Liver (tissue), 9 donors: ENCODE data around the gene PEX11G. TPM values are rescaled to one million over a fixed set of nuclear protein-coding genes. Genes with fewer than 3 reads are reported as not detected.

Experiments used
- DNase-seq: peaks from one replicate; pipeline ENCODE4 v3.0.0-alpha.2; 2017; ENCODE audit warnings: low spot score
- H3K27ac ChIP-seq, 2 donors: one replicate each; pipeline ENCODE4 v1.7.0; 2013; ENCODE audit warnings: inconsistent platforms in 2 of 2, low read length in 2 of 2, control low read depth in 1 of 2, low read depth in 1 of 2, mild to moderate bottlenecking in 1 of 2
- H3K27me3 ChIP-seq, 4 donors: one replicate each; pipeline versions ENCODE4 v1.6.1 to v1.7.0; 2013; ENCODE audit warnings: low read length in 3 of 4, inconsistent platforms in 1 of 4, mild to moderate bottlenecking in 1 of 4, moderate library complexity in 1 of 4; ENCODE audit not compliant: control insufficient read depth in 4 of 4, insufficient read depth in 4 of 4
- H3K36me3 ChIP-seq, 4 donors: one replicate each; pipeline versions ENCODE4 v1.6.1 to v1.7.0; 2013; ENCODE audit warnings: low read length in 3 of 4, mild to moderate bottlenecking in 3 of 4, low read depth in 1 of 4, moderate library complexity in 1 of 4; ENCODE audit not compliant: control insufficient read depth in 4 of 4, insufficient read depth in 3 of 4
- H3K4me1 ChIP-seq, 4 donors: one replicate each; pipeline versions ENCODE4 v1.6.1 to v1.7.0; 2013; ENCODE audit warnings: low read length in 3 of 4, mild to moderate bottlenecking in 3 of 4, moderate library complexity in 1 of 4; ENCODE audit not compliant: control insufficient read depth in 4 of 4, insufficient read depth in 4 of 4
- H3K4me3 ChIP-seq, 3 donors: one replicate each; pipeline versions ENCODE4 v1.6.1 to v1.7.0; 2013; ENCODE audit warnings: low read length in 3 of 3, control low read depth in 1 of 3, low read depth in 1 of 3, mild to moderate bottlenecking in 1 of 3
- H3K9ac ChIP-seq, 2 donors: one replicate each; pipeline ENCODE4 v1.7.0; 2013; ENCODE audit warnings: low read length in 2 of 2, mild to moderate bottlenecking in 2 of 2, moderate library complexity in 2 of 2, control low read depth in 1 of 2, low read depth in 1 of 2
- H3K9me3 ChIP-seq, 4 donors: one replicate each; pipeline versions ENCODE4 v1.6.1 to v1.7.0; 2013; ENCODE audit warnings: low read length in 3 of 4; ENCODE audit not compliant: control insufficient read depth in 4 of 4
- ATF3 ChIP-seq: IDR thresholded peaks from 2 replicates; pipeline ENCODE4 v1.6.1; 2016; ENCODE audit warnings: antibody characterized with exemption
- EGR1 ChIP-seq, 2 donors: IDR thresholded peaks; 2 replicates each; pipeline ENCODE4 v1.6.1; 2016 to 2018; ENCODE audit warnings: antibody characterized with exemption in 2 of 2, low read depth in 2 of 2
- FOXA1 ChIP-seq: IDR thresholded peaks from 2 replicates; pipeline ENCODE4 v1.6.1; 2016; ENCODE audit warnings: antibody characterized with exemption
- FOXA2 ChIP-seq: IDR thresholded peaks from 2 replicates; pipeline ENCODE4 v1.6.1; 2016; ENCODE audit warnings: antibody characterized with exemption
- GABPA ChIP-seq, 2 donors: IDR thresholded peaks in 1 of 2; conservative IDR thresholded peaks in 1 of 2; 2 replicates each; pipeline ENCODE4 v1.6.1; 2016; ENCODE audit warnings: antibody characterized with exemption in 2 of 2, mild to moderate bottlenecking in 1 of 2, moderate library complexity in 1 of 2
- HNF4A ChIP-seq, 2 donors: conservative IDR thresholded peaks; 2 replicates each; pipeline ENCODE4 v1.6.1; 2016; ENCODE audit warnings: antibody characterized with exemption in 2 of 2, mild to moderate bottlenecking in 2 of 2
- HNF4G ChIP-seq: IDR thresholded peaks from 2 replicates; pipeline ENCODE4 v1.6.1; 2016; ENCODE audit warnings: antibody characterized with exemption
- JUND ChIP-seq, 2 donors: IDR thresholded peaks; 2 replicates each; pipeline ENCODE4 v1.6.1; 2016; ENCODE audit warnings: antibody characterized with exemption in 2 of 2
- NR2F2 ChIP-seq: IDR thresholded peaks from 2 replicates; pipeline ENCODE4 v1.6.1; 2016; ENCODE audit warnings: antibody characterized with exemption
- RAD21 ChIP-seq, 2 donors: IDR thresholded peaks; 2 replicates each; pipeline ENCODE4 v1.6.1; 2016; ENCODE audit warnings: antibody characterized with exemption in 2 of 2, mild to moderate bottlenecking in 2 of 2
- RXRA ChIP-seq, 2 donors: IDR thresholded peaks; 2 replicates each; pipeline ENCODE4 v1.6.1; 2017 to 2018; ENCODE audit warnings: antibody characterized with exemption in 2 of 2, mild to moderate bottlenecking in 1 of 2
- SP1 ChIP-seq: IDR thresholded peaks from 2 replicates; pipeline ENCODE4 v1.6.1; 2018; ENCODE audit warnings: antibody characterized with exemption, mild to moderate bottlenecking
- TAF1 ChIP-seq: conservative IDR thresholded peaks from 2 replicates; pipeline ENCODE4 v1.6.1; 2016; ENCODE audit warnings: antibody characterized with exemption, mild to moderate bottlenecking
- YY1 ChIP-seq: IDR thresholded peaks from 2 replicates; pipeline ENCODE4 v1.6.1; 2016; ENCODE audit warnings: antibody characterized with exemption, mild to moderate bottlenecking
- ZBTB33 ChIP-seq: IDR thresholded peaks from 2 replicates; pipeline ENCODE4 v1.6.1; 2016; ENCODE audit warnings: antibody characterized with exemption
- WGBS: extraction: QIAGEN DNeasy Blood & Tissue Kit; methylation state at CpG from one replicate; pipeline ENCODE4 v1.1.7; 2013; 5-methylcytosine and 5-hydroxymethylcytosine counted together
- polyA plus RNA-seq, 2 donors: library from polyadenylated mRNA; stranded (reverse) in 1 of 2; unstranded in 1 of 2; fragments of 200-250 nt in 1 of 2; fragments of >200 nt in 1 of 2; fragmentation: Nextera tagmentation in 1 of 2; extraction: Ambion mirVana in 1 of 2; gene quantifications; one replicate each; pipeline versions ENCODE4 v1.2.1 to v1.2.3, GENCODE V29; 2013 to 2015
- total RNA-seq, 2 donors: library from RNA; depleted of rRNA; stranded (reverse); fragments of >200 nt; gene quantifications; one replicate each; pipeline ENCODE4 v1.2.3, GENCODE V29; 2014
- TF ChIP-seq, protein P1 (sequence below): IDR thresholded peaks from 2 replicates; pipeline ENCODE4 v1.6.1; 2016; ENCODE audit warnings: antibody characterized with exemption, mild to moderate bottlenecking
- TF ChIP-seq, protein P2 (sequence below): fragments of 150-350 bp; IDR thresholded peaks from 2 replicates; pipeline ENCODE4 v1.5.1; 2017; ENCODE audit warnings: improper control_type of control experiment, low read depth, low read length; ENCODE audit not compliant: missing input control
- TF ChIP-seq, protein P3 (sequence below): IDR thresholded peaks from 2 replicates; pipeline ENCODE4 v1.6.1; 2016; ENCODE audit warnings: antibody characterized with exemption
- donor health status: healthy.
- donor health status: healthy.
- donor health status: healthy.
- donor health status: healthy.
- donor health status: healthy.

Gene PEX11G
- total and polyA plus RNA-seq, 4 donors: 1.9 to 10.9 (median 8.2) TPM

GRCh38 chr19:7463575-7463974 lies 25.3 kb downstream of the PEX11G start:
- no peaks in the 10 kb centered on the region for H3K27me3 ChIP-seq
- H3K27ac ChIP-seq: no peak overlapping the region
- no peak overlapping the region for H3K4me3 ChIP-seq
- no peak for DNase-seq
- H3K9me3 ChIP-seq: no peaks in the 10 kb centered on the region
- WGBS: 96% methylated on average over 23 of the region's 23 CpGs
- no peak overlapping the region for H3K9ac ChIP-seq
- TF ChIP-seq FOXA1 (no peak), ZBTB33 (no peak), RAD21 (IDR thresholded peaks at IDR 0.05) (no peak), JUND (IDR thresholded peaks at IDR 0.05) (no peak), HNF4A (conservative IDR thresholded peaks at IDR 0.05) (no peak), GABPA (IDR thresholded peaks at IDR 0.05 in 1 of 2, conservative IDR thresholded peaks at IDR 0.05 in 1 of 2) (no peak), NR2F2 (no peak), FOXA2 (no peak), RXRA (IDR thresholded peaks at IDR 0.05) (no peak), ATF3 (no peak), YY1 (no peak), SP1 (no peak), HNF4G (no peak), EGR1 (IDR thresholded peaks at IDR 0.05; ENCODE audit: low read depth in 2 of 2) (no peak), TAF1 (no peak)
- TF ChIP-seq, protein P1, sequence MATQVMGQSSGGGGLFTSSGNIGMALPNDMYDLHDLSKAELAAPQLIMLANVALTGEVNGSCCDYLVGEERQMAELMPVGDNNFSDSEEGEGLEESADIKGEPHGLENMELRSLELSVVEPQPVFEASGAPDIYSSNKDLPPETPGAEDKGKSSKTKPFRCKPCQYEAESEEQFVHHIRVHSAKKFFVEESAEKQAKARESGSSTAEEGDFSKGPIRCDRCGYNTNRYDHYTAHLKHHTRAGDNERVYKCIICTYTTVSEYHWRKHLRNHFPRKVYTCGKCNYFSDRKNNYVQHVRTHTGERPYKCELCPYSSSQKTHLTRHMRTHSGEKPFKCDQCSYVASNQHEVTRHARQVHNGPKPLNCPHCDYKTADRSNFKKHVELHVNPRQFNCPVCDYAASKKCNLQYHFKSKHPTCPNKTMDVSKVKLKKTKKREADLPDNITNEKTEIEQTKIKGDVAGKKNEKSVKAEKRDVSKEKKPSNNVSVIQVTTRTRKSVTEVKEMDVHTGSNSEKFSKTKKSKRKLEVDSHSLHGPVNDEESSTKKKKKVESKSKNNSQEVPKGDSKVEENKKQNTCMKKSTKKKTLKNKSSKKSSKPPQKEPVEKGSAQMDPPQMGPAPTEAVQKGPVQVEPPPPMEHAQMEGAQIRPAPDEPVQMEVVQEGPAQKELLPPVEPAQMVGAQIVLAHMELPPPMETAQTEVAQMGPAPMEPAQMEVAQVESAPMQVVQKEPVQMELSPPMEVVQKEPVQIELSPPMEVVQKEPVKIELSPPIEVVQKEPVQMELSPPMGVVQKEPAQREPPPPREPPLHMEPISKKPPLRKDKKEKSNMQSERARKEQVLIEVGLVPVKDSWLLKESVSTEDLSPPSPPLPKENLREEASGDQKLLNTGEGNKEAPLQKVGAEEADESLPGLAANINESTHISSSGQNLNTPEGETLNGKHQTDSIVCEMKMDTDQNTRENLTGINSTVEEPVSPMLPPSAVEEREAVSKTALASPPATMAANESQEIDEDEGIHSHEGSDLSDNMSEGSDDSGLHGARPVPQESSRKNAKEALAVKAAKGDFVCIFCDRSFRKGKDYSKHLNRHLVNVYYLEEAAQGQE: no peak
- TF ChIP-seq, protein P2, sequence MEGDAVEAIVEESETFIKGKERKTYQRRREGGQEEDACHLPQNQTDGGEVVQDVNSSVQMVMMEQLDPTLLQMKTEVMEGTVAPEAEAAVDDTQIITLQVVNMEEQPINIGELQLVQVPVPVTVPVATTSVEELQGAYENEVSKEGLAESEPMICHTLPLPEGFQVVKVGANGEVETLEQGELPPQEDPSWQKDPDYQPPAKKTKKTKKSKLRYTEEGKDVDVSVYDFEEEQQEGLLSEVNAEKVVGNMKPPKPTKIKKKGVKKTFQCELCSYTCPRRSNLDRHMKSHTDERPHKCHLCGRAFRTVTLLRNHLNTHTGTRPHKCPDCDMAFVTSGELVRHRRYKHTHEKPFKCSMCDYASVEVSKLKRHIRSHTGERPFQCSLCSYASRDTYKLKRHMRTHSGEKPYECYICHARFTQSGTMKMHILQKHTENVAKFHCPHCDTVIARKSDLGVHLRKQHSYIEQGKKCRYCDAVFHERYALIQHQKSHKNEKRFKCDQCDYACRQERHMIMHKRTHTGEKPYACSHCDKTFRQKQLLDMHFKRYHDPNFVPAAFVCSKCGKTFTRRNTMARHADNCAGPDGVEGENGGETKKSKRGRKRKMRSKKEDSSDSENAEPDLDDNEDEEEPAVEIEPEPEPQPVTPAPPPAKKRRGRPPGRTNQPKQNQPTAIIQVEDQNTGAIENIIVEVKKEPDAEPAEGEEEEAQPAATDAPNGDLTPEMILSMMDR: no peak
- TF ChIP-seq, protein P3, sequence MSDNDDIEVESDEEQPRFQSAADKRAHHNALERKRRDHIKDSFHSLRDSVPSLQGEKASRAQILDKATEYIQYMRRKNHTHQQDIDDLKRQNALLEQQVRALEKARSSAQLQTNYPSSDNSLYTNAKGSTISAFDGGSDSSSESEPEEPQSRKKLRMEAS: no peak
- peaks cover 13 to 55% (median 22%) of the 10 kb centered on the region in 4 donors for H3K36me3 ChIP-seq
- no peaks in the 10 kb centered on the region for H3K4me1 ChIP-seq
